ENCODE data around the gene STAM2.
"Not testable (repeated sequence)": the region's sequence is repeated elsewhere in the genome, so short reads cannot be mapped to it uniquely, and the experiment has no call there.

- TF ChIP-seq OSR1 (CRISPR knock-in tag; IDR thresholded peaks at IDR 0.05); ARNTL (CRISPR knock-in tag; IDR thresholded peaks at IDR 0.05; ENCODE audit: borderline replicate concordance, low read depth); ESRRG (CRISPR knock-in tag; IDR thresholded peaks at IDR 0.05); GLIS3 (CRISPR knock-in tag; IDR thresholded peaks at IDR 0.05); ZFP3 (CRISPR knock-in tag; IDR thresholded peaks at IDR 0.05); CREB5 (CRISPR knock-in tag; IDR thresholded peaks at IDR 0.05; ENCODE audit: low read depth); TSHZ2 (CRISPR knock-in tag; IDR thresholded peaks at IDR 0.05); ZFP30 (CRISPR knock-in tag; IDR thresholded peaks at IDR 0.05); CSDC2 (CRISPR knock-in tag; IDR thresholded peaks at IDR 0.05); ZC3H10 (CRISPR knock-in tag; IDR thresholded peaks at IDR 0.05); PATZ1 (CRISPR knock-in tag; IDR thresholded peaks at IDR 0.05; ENCODE audit: borderline replicate concordance): not testable (repeated sequence)
These were observed 11.2 kb upstream of the STAM2 start for GRCh38 chr2:152186808-152187207.

Measured in SK-N-SH treated with all-trans-retinoic acid at 6 μM for 48 hours (cell line).